ENCODE data around the gene TTC28.
"Not testable (repeated sequence)": the region's sequence is repeated elsewhere in the genome, so short reads cannot be mapped to it uniquely, and the experiment has no call there.

Gene TTC28

DNA sequence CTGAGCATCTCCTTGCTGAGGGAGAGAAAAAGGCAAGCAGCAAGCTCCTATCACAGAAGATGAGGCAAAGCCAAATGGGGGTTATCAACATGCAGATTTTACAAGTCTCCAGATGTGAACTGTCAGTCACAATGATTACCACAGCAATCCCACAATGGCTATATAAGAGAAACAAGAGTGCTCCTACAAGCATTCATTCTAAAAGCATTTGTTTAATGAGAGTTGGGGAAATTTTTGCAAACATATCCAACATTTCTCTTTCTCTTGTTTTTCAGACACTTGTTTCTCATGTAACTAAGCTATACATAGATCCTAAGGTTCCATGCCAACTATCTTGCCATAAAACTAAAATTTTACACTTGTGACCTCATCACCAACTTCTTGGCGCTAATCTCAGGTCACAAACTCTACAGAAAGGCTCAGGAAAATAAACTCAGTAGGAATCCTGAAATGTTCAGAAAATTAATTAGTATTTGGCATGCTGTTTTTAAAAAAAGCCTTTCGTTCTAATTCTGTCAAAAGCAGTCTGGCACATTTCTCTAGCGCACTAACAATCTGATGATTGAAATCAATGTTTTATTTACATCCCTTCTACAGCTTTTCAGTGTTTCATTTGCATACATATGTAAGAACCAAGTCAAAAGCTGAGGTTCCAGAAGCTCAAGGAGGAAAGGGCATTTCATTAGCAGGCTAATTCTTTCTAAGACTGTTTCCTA lies 199.5 kb downstream of the TTC28 start:
- no peak for DNase-seq

GRCh38 chr22:28478564-28478963 lies 201.1 kb downstream of the TTC28 start:
- DNase-seq, result no peak

- DNase-seq, result peak; percentile 21
Observed at GRCh38 chr22:28477556-28477955, 202.1 kb downstream of the TTC28 start.

DNA sequence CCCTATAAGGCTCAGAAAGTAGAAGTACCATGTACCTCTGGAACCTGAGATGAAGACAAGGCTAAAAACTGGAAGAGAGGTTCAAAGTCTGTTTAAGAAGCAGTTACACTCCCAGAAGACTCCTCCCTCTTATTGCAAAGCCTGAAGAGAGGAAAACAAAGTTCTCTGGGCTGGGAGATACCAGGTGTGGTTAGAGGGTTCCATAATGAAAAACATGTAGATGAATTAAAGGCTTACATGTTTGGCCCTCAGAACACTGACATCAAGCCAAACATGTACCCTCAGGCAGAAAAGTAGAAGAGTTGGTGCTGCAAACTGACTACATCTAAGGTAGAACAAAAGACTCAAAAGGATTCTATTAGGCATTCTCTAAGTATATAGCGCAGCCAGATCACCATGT lies 205.3 kb downstream of the TTC28 start:
- DNase-seq, result no peak

- no peak for DNase-seq
Observed at GRCh38 chr22:28473258-28473657, 206.4 kb downstream of the TTC28 start.

- DNase-seq, result not testable (repeated sequence)
Observed at GRCh38 chr22:28467055-28467454, 212.6 kb downstream of the TTC28 start.

DNA sequence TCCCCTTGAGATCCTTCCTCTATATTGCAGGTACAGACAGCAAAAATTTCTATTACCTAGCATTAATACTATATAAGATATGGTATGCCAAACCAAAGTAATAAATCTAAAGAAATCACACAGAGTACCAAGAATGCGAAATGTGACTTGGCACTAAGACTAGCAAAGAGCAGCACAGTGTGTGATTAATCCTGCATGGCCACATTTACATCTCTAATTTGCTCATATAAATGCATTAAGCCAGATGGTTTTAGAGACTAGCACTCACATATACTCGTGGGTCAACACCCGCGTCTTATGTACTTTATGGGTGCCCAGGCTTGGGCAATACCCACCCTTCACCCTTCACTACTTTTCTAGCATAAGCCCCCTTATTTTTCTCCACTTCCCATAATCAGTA lies 213.2 kb downstream of the TTC28 start:
- no peak for DNase-seq

- DNase-seq, result no peak
Observed at GRCh38 chr22:28465841-28466240, 213.8 kb downstream of the TTC28 start.

DNA sequence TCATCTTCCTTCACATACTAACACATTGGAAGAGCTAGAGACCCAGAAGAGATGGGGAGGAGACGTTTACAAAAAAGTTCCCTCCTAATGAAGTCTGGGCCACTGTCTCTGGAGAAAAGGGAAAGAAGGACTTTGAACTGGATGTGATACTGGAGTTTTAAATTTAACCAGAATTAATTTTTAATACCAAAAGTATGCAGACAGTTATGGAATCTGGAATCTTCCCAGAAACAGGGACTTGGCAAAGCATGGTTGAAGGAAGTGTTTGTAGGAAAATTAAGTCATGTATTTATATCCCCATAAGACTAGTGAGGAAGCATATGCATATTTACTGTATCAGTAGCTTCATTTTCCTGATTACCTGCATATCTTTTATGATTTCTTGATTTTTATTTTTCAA lies 215.5 kb downstream of the TTC28 start:
- no peak for DNase-seq

DNA sequence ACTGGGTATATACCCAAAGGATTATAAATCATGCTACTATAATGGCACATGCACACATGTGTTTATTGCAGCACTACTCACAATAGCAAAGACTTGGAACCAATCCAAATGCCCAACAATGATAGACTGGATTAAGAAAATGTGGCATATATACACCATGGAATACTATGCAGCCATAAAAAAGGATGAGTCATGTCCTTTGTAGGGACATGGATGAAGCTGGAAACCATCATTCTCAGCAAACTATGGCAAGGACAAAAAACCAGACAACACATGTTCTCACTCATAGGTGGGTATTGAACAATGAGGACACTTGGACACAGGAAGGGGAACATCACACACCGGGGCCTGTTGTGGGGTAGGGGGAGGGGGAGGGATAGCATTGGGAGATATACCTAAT lies 216.2 kb downstream of the TTC28 start:
- not testable (repeated sequence) for DNase-seq

DNA sequence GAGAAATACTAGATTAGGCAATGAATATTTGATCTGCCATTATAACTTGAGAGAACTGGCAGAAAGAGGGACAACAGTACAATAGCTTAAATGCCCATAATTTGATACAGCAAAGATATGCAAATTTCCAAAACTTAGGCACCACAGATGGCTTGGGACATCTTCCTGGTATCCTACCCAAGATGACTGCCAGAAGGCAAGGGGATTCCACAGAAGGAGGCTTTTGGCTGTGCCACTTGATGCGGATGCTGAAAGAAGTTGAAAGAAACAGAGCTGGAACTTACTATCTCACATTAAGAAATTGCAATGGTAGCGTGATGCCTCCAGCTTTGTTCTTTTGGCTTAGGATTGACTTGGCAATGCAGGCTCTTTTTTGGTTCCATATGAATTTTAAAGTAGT lies 216.7 kb downstream of the TTC28 start:
- no peak for DNase-seq

DNA sequence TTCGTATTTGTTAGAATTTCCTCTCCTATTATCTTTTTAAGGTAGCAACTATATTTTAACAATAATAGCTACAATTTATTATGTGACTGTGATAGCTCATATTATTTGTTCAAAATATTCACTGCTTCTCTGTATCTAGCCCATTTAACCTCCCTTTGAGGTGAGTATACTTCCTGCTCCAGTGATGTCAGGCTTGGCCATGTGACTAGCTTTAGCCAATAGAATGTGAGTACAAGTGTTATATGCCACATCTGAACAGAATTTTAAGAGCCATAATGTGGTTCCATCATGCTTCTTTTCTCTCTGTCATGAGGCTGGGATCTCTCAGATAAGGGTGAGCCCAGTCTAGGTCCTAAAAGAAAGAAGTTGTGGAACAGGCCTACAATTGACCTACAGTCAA lies 217.6 kb downstream of the TTC28 start:
- no peak for DNase-seq

DNA sequence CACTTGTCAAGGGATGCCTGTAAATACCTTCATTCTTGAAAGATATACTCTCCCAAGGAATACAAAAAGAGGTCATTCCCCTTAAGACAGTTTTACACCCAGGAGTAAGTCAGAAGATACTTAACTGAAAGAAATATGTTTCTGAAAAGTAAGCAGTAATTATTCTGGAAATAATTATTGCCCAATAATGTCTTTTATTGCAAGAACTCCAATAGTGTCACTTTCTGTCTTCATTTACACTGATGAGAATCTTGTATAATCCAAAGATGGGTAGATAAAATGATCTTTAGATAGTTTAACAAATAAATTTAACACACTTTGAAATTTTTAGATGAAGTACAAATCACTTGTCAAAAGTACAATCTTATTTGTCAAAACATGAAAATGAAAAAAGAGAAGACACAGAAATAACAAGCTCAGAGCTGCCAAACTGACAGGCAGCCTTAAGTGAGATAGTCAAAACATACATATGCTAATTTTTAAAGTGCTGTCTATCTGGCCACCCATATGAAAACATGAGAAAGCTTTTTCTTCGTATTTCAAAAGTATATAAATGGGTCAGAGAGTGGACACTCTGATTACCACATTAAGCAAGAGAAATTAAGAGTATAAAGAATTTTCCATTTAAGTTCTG lies 225.1 kb downstream of the TTC28 start:
- DNase-seq, result no peak

DNA sequence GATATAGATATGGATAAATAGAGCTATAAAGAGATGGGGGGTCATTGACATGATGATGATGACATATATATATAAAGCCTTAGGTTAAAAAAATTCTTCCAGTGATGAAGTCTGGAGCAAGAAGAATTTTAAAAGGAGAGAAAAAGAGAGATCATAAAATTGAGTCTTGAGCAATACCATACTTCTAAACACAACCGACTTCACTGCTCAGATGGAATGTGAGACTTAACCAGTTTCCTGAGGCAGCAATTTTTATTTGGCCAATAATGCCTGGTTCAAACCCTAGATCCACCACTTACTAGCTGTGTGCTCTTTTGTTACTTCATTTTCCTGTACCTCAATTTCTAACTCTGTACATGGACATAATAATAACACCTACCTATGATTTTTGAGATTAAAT lies 229.5 kb downstream of the TTC28 start:
- DNase-seq, result no peak

DNA sequence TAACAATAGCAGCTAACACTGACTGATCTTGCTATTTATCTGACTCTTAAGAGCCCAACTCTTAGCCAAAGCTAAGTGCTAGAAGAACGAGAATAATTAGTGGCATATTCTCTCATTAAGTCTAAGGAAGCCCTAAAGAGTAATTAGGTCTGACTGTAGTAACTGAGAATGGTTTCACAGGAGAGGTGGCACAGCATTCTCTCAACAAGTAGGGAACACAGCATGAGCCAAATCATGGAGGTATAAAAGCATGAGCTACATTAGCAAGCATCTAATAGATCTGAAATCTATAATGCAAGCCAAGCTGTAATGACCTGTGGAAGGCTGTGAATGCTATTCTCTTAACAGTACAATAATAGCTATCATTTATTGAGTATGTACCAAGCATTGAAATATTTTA lies 230.6 kb downstream of the TTC28 start:
- no peak for DNase-seq

- no peak for DNase-seq
Observed at GRCh38 chr22:28448625-28449024, 231.0 kb downstream of the TTC28 start.

DNA sequence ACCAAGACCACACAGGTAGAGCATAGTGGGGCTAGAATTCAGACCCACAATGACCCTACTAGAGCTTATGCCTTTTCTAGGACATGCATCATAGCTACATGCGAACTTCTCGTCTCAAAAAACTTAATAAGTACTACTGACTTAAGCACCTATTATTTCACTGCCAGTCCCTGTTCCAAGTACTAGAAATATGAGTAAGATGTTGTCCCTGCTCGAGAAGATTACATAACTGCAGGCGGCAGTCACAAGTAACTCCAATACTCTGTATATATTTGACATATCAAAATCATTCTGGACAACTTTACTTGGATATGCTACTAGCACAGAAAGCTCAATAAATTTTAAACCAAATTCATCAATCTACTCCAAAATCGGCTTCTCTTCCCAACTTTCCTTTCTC lies 235.0 kb downstream of the TTC28 start:
- no peak for DNase-seq

GRCh38 chr22:28443526-28443876 lies 236.1 kb downstream of the TTC28 start:
- no peak for DNase-seq

DNA sequence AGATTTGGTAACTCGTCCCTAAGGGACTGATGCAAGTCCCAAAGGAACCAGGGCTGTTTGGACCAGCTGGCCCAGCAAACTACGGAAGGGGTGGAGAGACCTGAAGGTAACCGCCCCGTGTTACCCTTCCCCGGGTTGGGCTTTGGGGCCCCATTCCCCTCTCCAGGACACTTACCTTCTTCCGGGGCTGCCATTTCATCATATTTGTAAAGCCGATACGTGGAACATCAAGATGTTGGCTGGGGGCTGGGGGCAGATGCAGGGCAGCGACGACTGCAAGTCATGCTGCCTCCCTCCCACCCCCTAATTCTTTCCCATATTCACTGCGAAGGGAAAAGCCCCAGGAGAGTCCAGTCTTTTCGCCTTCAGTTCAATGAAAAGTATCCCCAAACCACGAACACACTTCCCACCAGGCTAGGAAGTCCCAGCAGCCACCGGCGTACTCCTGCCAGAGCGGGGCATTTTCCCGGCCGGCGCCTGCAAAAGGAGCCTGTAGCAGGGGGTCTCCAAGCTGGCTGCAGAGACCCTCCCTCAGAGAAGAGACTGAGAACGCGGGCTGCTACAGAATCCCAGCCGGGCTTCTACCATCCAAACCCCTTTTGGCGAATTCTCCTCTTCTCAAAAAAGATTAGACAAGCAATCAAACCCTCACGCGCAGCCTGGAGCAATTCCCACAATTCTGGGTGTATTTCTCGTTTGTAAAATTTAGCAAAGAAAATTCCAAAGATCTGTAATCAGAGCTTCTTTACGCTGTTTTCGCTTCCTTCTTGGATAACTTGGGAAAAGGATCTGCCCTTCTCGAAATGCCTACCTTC lies 236.7 kb downstream of the TTC28 start:
- DNase-seq, result no peak

- no peak for DNase-seq
Observed at GRCh38 chr22:28442264-28442710, 237.4 kb downstream of the TTC28 start.

DNA sequence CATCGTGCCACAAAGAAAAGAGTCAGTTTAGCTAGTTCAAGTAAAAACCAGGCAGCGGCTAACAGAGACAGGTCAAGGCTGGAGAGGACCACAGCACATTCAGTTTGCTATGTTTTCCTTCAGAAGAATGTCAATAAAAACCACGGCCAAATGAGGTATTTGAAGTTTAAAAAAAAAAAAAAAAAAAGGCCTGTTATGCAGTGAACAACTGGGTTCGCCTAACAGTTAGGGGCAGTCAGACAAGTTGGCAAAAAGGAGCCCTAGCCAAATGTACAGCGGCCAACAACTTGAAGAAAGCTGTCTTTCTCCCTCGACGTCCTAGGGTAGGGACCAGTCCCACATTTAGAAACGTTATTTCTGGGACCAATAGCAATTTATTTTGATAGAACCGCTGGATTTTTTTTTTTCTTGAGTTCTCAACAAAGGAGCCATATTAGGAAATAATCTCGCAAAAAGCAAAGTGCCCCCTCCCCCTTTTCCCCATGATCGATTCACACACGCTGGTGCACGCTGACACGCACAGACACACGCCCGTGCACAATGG lies 237.8 kb downstream of the TTC28 start:
- no peak for DNase-seq

DNA sequence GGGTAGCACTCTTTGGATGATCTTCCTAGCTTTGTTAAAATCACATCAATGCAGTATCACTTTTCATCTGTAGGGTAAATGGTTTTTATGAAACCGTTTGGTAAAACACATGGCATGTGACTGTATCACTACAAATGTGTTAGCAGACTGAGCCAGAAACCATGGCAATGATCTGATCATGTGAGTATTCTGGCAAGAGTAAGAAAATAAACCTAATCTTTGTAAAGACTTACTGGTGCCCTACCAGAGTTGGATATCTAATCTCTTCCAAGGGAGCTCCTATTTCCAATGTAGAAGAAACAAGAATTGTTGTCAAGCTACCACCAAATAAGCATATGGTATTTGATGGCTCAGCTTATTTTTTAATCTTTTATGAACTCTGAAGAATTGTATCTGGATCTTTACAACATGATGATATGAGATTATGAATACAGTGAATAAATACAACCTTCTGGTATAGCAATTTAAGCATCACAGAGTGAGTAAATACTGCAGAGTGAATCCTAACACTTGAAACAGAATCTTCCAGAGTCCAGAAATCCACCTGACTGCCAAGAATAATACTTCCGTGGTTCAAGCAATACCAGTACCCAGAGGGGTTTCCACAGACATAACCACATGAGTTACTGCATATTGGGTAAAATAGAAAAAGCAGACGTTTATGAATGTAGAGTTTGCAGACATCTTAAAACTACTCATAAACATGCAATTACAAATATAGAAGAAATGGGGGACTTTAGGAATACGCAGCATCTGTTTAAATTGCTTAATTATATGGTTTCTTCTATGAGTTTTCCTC lies 238.8 kb downstream of the TTC28 start:
- peak; percentile 40 for DNase-seq

All from NCI-H2171 treated with DMSO at 0.1 percent for 48 hours (cell line).